K562 (cell line): Measurements from ENCODE around the gene NPTXR. TPM values are rescaled to one million over a fixed set of nuclear protein-coding genes. Genes with fewer than 3 reads are reported as not detected.

Source experiments
- ATAC-seq: fragments of 200-7000 bp; cut with Tn5 transposase; 3 replicates; pipeline ENCODE4 v1.9.1; 2020; ENCODE audit warnings: moderate library complexity
- BruUV-seq: library from RNA; stranded (reverse); fragments of 400-500 nt; replicated peaks from 2 replicates; lab custom pipeline; 2021; lab: Mats Ljungman, UMichigan
- CTCF ChIA-PET: fragments of 300-600 bp; formaldehyde crosslinking; extraction: SDS; loops from one replicate; lab custom pipeline; 2021; ENCODE audit warnings: low intra/inter-chr PET ratio; lab: Yijun Ruan, JAX
- POLR2A ChIA-PET: fragments of 300-600, 350-650 bp; sonication (Branson Sonifier 250); formaldehyde crosslinking; extraction: SDS; loops from one replicate; lab custom pipeline; 2021; ENCODE audit warnings: antibody characterized with exemption, inconsistent platforms; lab: Yijun Ruan, JAX
- DNase-seq, 4 experiments: peaks; one replicate each; pipeline versions ENCODE4 v3.0.0 to v3.0.0-alpha.2; 2011 to 2018; ENCODE audit warnings: low spot score in 3 of 4, mixed read lengths in 3 of 4; ENCODE audit errors: extremely low read depth in 1 of 4
- FAIRE-seq: peaks from 2 replicates; lab custom pipeline; 2011; peaks lifted over from hg19 to GRCh38; lab: Jason Lieb, UNC
- H2AFZ ChIP-seq: 2 replicates; pipeline ENCODE4 v1.6.0; 2011; ENCODE audit warnings: low read depth, low read length, control low read depth, inconsistent platforms
- H3K27ac ChIP-seq: fragments of 200-600 bp; 3 replicates; pipeline ENCODE4 v1.8.0; 2011; ENCODE audit warnings: low read depth, mild to moderate bottlenecking, control low read depth, inconsistent platforms, low read length, moderate library complexity, mixed read lengths; ENCODE audit errors: extremely low read depth
- H3K27me3 ChIP-seq, 2 experiments: fragments of 300-600 bp in 1 of 2; 2 replicates in 1 of 2; 3 replicates in 1 of 2; pipeline versions ENCODE4 v1.6.0 to v1.8.0; 2011; ENCODE audit warnings: inconsistent platforms in 2 of 2, low read length in 2 of 2, mild to moderate bottlenecking in 1 of 2, mixed read lengths in 1 of 2, moderate library complexity in 1 of 2; ENCODE audit not compliant: control insufficient read depth in 2 of 2, insufficient read depth in 2 of 2
- H3K36me3 ChIP-seq: fragments of 300-600 bp; 3 replicates; pipeline ENCODE4 v1.8.0; 2011; ENCODE audit warnings: mild to moderate bottlenecking, low read length, inconsistent platforms; ENCODE audit not compliant: control insufficient read depth, insufficient read depth
- H3K4me1 ChIP-seq, 2 experiments: fragments of 200-600 bp in 1 of 2; replicated peaks in 1 of 2; 2 replicates in 1 of 2; 3 replicates in 1 of 2; pipeline versions ENCODE4 v1.5.1 to v1.8.0; 2011; ENCODE audit warnings: inconsistent platforms in 2 of 2, low read length in 2 of 2, mild to moderate bottlenecking in 1 of 2, mixed read lengths in 1 of 2, moderate library complexity in 1 of 2; ENCODE audit not compliant: control insufficient read depth in 2 of 2, insufficient read depth in 2 of 2
- H3K4me2 ChIP-seq: 2 replicates; pipeline ENCODE4 v1.6.1; 2011; ENCODE audit warnings: low read length, control low read depth, inconsistent platforms, mixed read lengths; ENCODE audit not compliant: insufficient read depth
- H3K4me3 ChIP-seq: fragments of 200-600 bp; sonication (generic), shearing (Covaris generic); 2 replicates; pipeline ENCODE4 v1.5.1; 2016; ENCODE audit warnings: control low read depth, inconsistent platforms
- H3K79me2 ChIP-seq: fragments of 200-600 bp; 3 replicates; pipeline ENCODE4 v1.8.0; 2011; ENCODE audit warnings: low read length, inconsistent platforms; ENCODE audit not compliant: control insufficient read depth, insufficient read depth
- H3K9ac ChIP-seq, 2 experiments: 2 replicates each; pipeline versions ENCODE4 v1.6.0 to v1.6.1; 2011; ENCODE audit warnings: low read depth in 2 of 2, low read length in 2 of 2, control low read depth in 1 of 2, inconsistent platforms in 1 of 2, mild to moderate bottlenecking in 1 of 2, mixed read lengths in 1 of 2; ENCODE audit not compliant: insufficient read depth in 1 of 2
- H3K9me1 ChIP-seq: one replicate; pipeline ENCODE4 v1.6.0; 2011; ENCODE audit warnings: inconsistent platforms, mild to moderate bottlenecking, low read length, moderate library complexity; ENCODE audit not compliant: control insufficient read depth, insufficient read depth
- H3K9me3 ChIP-seq: replicated peaks from 2 replicates; pipeline ENCODE4 v1.5.1; 2011; ENCODE audit warnings: low read depth, low read length, inconsistent platforms; ENCODE audit not compliant: control insufficient read depth, insufficient read depth
- H4K20me1 ChIP-seq: replicated peaks from 2 replicates; pipeline ENCODE4 v1.6.1; 2011; ENCODE audit warnings: low read length, inconsistent platforms, mixed read lengths; ENCODE audit not compliant: control insufficient read depth, insufficient read depth
- C11orf30 ChIP-seq: fragments of 450-650 bp; IDR thresholded peaks from 2 replicates; pipeline ENCODE4 v1.6.1; 2016; ENCODE audit warnings: low read depth, mild to moderate bottlenecking
- CBX2 ChIP-seq: fragments of 200-600 bp; sonication (generic); IDR thresholded peaks from one replicate; pipeline ENCODE4 v1.6.1; 2012; ENCODE audit warnings: mild to moderate bottlenecking, low read length, inconsistent platforms; ENCODE audit not compliant: insufficient read depth, poor library complexity, severe bottlenecking
- CGGBP1 ChIP-seq: fragments of 250-450 bp; sonication (Bioruptor Pico); IDR thresholded peaks from 2 replicates; pipeline ENCODE4 v1.9.0; 2021; ENCODE audit warnings: mild to moderate bottlenecking
- CHD4 ChIP-seq: fragments of 200-600 bp; sonication (generic); IDR thresholded peaks from 3 replicates; pipeline ENCODE4 v1.6.1; 2012; ENCODE audit warnings: low read depth, mild to moderate bottlenecking, mixed read lengths, low read length, inconsistent platforms; ENCODE audit not compliant: insufficient read depth, insufficient replicate concordance, poor library complexity, severe bottlenecking
- FOXP1 ChIP-seq: sonication (generic); formaldehyde crosslinking; IDR thresholded peaks from 2 replicates; pipeline ENCODE4 v1.8.0; 2022; ENCODE audit warnings: mild to moderate bottlenecking, missing genetic modification reagents
- MTA2 ChIP-seq: fragments of 450-650 bp; IDR thresholded peaks from 2 replicates; pipeline ENCODE4 v1.6.1; 2016; ENCODE audit warnings: low read depth
- RCOR1 ChIP-seq, 2 experiments: IDR thresholded peaks; 2 replicates each; pipeline ENCODE4 v1.6.1; 2012; ENCODE audit warnings: low read depth in 2 of 2, low read length in 2 of 2, borderline replicate concordance in 1 of 2, improper control_type of control experiment in 1 of 2
- ZNF224 ChIP-seq: sonication (generic); formaldehyde crosslinking; IDR thresholded peaks from 2 replicates; pipeline ENCODE4 v1.8.0; 2022; ENCODE audit warnings: mild to moderate bottlenecking, missing genetic modification reagents
- ZNF274 ChIP-seq: IDR thresholded peaks from 2 replicates; pipeline ENCODE4 v1.6.1; 2011; ENCODE audit warnings: low read depth, mild to moderate bottlenecking, low read length, moderate library complexity, borderline replicate concordance
- WGBS: fragments of 100-300 bp; shearing (Covaris generic); methylation state at CpG from one replicate; pipeline ENCODE4 v1.1.6; 2016; ENCODE audit warnings: low coverage, mixed read lengths; ENCODE audit not compliant: insufficient coverage; ENCODE audit errors: missing lambda C conversion rate; 5-methylcytosine and 5-hydroxymethylcytosine counted together
- in situ Hi-C: fragments of 300-500 bp; cut with MboI; formaldehyde crosslinking; loops from 4 replicates; pipeline ENCODE4 v1.15.0; 2018; ENCODE audit warnings: inconsistent platforms, mixed read lengths
- intact Hi-C: fragments of 100-400 bp; cut with micrococcal nuclease; formaldehyde crosslinking; loops from 2 replicates; pipeline ENCODE4 v1.14.2; 2022
- polyA plus RNA-seq, 8 experiments: library from polyadenylated mRNA; depleted of rRNA in 4 of 8; stranded (reverse) in 5 of 8; unstranded in 3 of 8; fragments of >200 nt; fragmentation: Nextera tagmentation in 2 of 8; fragmentation: Illumina TruSeq in 1 of 8; extraction: Ambion mirVana in 2 of 8; extraction: Trizol in 1 of 8; gene quantifications; 2 replicates each; pipeline versions ENCODE4 v1.2.1 to v1.2.3, GENCODE V29; 2011 to 2014; ENCODE audit warnings: inconsistent platforms in 1 of 8, missing spikeins in 1 of 8
- total RNA-seq, 7 experiments: library from RNA; depleted of rRNA in 6 of 7; stranded (reverse); fragments of >200 nt in 6 of 7; fragmentation: Illumina TruSeq in 2 of 7; extraction: Trizol in 2 of 7; gene quantifications; 2 replicates each; pipeline versions ENCODE4 v1.2.1 to v1.2.3, GENCODE V29; 2011 to 2021; ENCODE audit warnings: low replicate concordance in 1 of 7
- TF ChIP-seq, protein P1 (sequence below): fragments of 450-650 bp; IDR thresholded peaks from 2 replicates; pipeline ENCODE4 v1.6.1; 2016; ENCODE audit warnings: mild to moderate bottlenecking, moderate library complexity

NPTXR gene
- total and polyA plus RNA-seq, 9 of the 15 experiments (the other 6 are each of a cell fraction or from before 2014, with no cell fraction given): 0.01 to 3.1 (median 1.1) TPM

DNA sequence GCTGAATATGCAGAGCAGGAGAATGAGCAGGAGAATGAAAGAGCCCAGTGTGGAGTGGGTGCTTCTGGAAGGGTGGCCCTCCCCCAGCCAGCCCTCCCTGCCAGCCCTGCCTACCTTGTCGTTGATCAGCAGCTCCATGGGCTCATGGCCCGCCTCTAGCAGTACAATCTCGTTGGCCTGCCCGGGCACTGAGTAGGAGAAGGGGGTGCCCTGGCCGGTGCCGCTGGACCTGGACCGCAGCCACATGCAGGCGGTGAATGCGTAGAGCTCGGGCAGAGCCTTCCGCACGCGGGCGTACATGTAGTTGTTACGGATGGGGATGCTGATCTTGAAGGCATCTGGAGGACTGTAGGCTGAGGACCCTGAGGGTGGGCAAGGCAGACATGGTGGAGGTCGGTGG, 17.4 kb downstream of the NPTXR start:
- ATAC-seq (no peak), DNase-seq (no peak), FAIRE-seq (no peak)
- BruUV-seq: no TSS peak
- Histone ChIP-seq H4K20me1 (peaks cover 6% of the 10 kb centered on the region; the same call in 1 of the 2 replicates), H3K9me3 (no peaks in the 10 kb centered on the region), H2AFZ (no peak overlapping the region), H3K4me3 (no peak overlapping the region), H3K4me2 (no peak overlapping the region), H3K4me1 (no peaks in the 10 kb centered on the region; a peak in 2 of 5 replicates), H3K27me3 (no peaks in the 10 kb centered on the region), H3K9ac (no peak overlapping the region), H3K9me1 (no peaks in the 10 kb centered on the region), H3K36me3 (no peaks in the 10 kb centered on the region), H3K79me2 (no peaks in the 10 kb centered on the region), H3K27ac (no peak overlapping the region)
- ChIA-PET POLR2A (interaction anchor here (1.3 kb wide), 1 partner anchor 11 kb away, joined by 6 read pairs; no protein-coding TSS in a partner anchor), CTCF (no interaction called here)
- 20% methylated on average over 4 of the region's 16 CpGs for WGBS
- in situ Hi-C loops (no loop called here), intact Hi-C loops (no loop called here)
- TF ChIP-seq RCOR1 (IDR thresholded peaks at IDR 0.05; ENCODE audit: borderline replicate concordance in 1 of 2, low read depth in 2 of 2, low read length in 2 of 2) (no peak), FOXP1 (CRISPR knock-in tag) (no peak), ZNF224 (CRISPR knock-in tag) (no peak), CBX2 (no peak), MTA2 (no peak), CGGBP1 (CRISPR knock-in tag) (no peak), CHD4 (no peak), ZNF274 (no peak), C11orf30 (no peak)
- TF ChIP-seq, protein P1, sequence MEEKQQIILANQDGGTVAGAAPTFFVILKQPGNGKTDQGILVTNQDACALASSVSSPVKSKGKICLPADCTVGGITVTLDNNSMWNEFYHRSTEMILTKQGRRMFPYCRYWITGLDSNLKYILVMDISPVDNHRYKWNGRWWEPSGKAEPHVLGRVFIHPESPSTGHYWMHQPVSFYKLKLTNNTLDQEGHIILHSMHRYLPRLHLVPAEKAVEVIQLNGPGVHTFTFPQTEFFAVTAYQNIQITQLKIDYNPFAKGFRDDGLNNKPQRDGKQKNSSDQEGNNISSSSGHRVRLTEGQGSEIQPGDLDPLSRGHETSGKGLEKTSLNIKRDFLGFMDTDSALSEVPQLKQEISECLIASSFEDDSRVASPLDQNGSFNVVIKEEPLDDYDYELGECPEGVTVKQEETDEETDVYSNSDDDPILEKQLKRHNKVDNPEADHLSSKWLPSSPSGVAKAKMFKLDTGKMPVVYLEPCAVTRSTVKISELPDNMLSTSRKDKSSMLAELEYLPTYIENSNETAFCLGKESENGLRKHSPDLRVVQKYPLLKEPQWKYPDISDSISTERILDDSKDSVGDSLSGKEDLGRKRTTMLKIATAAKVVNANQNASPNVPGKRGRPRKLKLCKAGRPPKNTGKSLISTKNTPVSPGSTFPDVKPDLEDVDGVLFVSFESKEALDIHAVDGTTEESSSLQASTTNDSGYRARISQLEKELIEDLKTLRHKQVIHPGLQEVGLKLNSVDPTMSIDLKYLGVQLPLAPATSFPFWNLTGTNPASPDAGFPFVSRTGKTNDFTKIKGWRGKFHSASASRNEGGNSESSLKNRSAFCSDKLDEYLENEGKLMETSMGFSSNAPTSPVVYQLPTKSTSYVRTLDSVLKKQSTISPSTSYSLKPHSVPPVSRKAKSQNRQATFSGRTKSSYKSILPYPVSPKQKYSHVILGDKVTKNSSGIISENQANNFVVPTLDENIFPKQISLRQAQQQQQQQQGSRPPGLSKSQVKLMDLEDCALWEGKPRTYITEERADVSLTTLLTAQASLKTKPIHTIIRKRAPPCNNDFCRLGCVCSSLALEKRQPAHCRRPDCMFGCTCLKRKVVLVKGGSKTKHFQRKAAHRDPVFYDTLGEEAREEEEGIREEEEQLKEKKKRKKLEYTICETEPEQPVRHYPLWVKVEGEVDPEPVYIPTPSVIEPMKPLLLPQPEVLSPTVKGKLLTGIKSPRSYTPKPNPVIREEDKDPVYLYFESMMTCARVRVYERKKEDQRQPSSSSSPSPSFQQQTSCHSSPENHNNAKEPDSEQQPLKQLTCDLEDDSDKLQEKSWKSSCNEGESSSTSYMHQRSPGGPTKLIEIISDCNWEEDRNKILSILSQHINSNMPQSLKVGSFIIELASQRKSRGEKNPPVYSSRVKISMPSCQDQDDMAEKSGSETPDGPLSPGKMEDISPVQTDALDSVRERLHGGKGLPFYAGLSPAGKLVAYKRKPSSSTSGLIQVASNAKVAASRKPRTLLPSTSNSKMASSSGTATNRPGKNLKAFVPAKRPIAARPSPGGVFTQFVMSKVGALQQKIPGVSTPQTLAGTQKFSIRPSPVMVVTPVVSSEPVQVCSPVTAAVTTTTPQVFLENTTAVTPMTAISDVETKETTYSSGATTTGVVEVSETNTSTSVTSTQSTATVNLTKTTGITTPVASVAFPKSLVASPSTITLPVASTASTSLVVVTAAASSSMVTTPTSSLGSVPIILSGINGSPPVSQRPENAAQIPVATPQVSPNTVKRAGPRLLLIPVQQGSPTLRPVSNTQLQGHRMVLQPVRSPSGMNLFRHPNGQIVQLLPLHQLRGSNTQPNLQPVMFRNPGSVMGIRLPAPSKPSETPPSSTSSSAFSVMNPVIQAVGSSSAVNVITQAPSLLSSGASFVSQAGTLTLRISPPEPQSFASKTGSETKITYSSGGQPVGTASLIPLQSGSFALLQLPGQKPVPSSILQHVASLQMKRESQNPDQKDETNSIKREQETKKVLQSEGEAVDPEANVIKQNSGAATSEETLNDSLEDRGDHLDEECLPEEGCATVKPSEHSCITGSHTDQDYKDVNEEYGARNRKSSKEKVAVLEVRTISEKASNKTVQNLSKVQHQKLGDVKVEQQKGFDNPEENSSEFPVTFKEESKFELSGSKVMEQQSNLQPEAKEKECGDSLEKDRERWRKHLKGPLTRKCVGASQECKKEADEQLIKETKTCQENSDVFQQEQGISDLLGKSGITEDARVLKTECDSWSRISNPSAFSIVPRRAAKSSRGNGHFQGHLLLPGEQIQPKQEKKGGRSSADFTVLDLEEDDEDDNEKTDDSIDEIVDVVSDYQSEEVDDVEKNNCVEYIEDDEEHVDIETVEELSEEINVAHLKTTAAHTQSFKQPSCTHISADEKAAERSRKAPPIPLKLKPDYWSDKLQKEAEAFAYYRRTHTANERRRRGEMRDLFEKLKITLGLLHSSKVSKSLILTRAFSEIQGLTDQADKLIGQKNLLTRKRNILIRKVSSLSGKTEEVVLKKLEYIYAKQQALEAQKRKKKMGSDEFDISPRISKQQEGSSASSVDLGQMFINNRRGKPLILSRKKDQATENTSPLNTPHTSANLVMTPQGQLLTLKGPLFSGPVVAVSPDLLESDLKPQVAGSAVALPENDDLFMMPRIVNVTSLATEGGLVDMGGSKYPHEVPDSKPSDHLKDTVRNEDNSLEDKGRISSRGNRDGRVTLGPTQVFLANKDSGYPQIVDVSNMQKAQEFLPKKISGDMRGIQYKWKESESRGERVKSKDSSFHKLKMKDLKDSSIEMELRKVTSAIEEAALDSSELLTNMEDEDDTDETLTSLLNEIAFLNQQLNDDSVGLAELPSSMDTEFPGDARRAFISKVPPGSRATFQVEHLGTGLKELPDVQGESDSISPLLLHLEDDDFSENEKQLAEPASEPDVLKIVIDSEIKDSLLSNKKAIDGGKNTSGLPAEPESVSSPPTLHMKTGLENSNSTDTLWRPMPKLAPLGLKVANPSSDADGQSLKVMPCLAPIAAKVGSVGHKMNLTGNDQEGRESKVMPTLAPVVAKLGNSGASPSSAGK: no peak
